ENCODE data around the gene NT5M. TPM values are rescaled to one million over a fixed set of nuclear protein-coding genes. Genes with fewer than 3 reads are reported as not detected.
A peak's percentile ranks its signal among the peaks of the same experiment; 100 is the strongest.

NT5M gene
- total and polyA plus RNA-seq, 2 donors from 2014 or later, result 2.8 to 10.0 TPM

GRCh38 chr17:17384291-17384615 is 81.1 kb downstream of the NT5M start:
- H3K9me3 ChIP-seq (ENCODE audit: control insufficient read depth in 2 of 3, insufficient read depth in 1 of 3, low read length in 3 of 3), result no peaks in the 10 kb centered on the region
- FAIRE-seq, result no peak

GRCh38 chr17:17384961-17385360 is 81.8 kb downstream of the NT5M start:
- Histone ChIP-seq H3K36me3 (ENCODE audit: control insufficient read depth in 2 of 3, insufficient read depth in 3 of 3, low read length in 3 of 3) (no peaks in the 10 kb centered on the region), H3K4me3 (ENCODE audit: low read length in 3 of 3) (no peak overlapping the region), H3K27me3 (ENCODE audit: control insufficient read depth, insufficient read depth, low read length) (no peaks in the 10 kb centered on the region), H3K4me1 (ENCODE audit: control insufficient read depth in 2 of 3, insufficient read depth in 2 of 3, low read depth in 1 of 3, low read length in 3 of 3) (peaks cover 0 to 12% (median 0%) of the 10 kb centered on the region in 3 donors), H3K27ac (ENCODE audit: low read depth in 2 of 2, low read length in 2 of 2) (no peak overlapping the region), H3K9ac (ENCODE audit: low read length in 3 of 3) (no peak overlapping the region), H3K9me3 (ENCODE audit: control insufficient read depth in 2 of 3, insufficient read depth in 1 of 3, low read length in 3 of 3) (no peaks in the 10 kb centered on the region)
- intact Hi-C loops (cut with DNase I), result no loop called here
- DNase-seq (no peak), FAIRE-seq (no peak)
- no peak for TF ChIP-seq CTCF (IDR thresholded peaks at IDR 0.05; ENCODE audit: borderline replicate concordance, extremely low read depth, insufficient read depth)

More at GRCh38 chr17:17384291-17384615, 81.1 kb downstream of the NT5M start:
- Histone ChIP-seq H3K27me3 (ENCODE audit: control insufficient read depth, insufficient read depth, low read length) (no peaks in the 10 kb centered on the region), H3K9ac (ENCODE audit: low read length in 3 of 3) (no peak overlapping the region), H3K4me1 (ENCODE audit: control insufficient read depth in 2 of 3, insufficient read depth in 2 of 3, low read depth in 1 of 3, low read length in 3 of 3) (peaks cover 0 to 12% (median 0%) of the 10 kb centered on the region in 3 donors), H3K36me3 (ENCODE audit: control insufficient read depth in 2 of 3, insufficient read depth in 3 of 3, low read length in 3 of 3) (no peaks in the 10 kb centered on the region), H3K4me3 (ENCODE audit: low read length in 3 of 3) (no peak overlapping the region), H3K27ac (ENCODE audit: low read depth in 2 of 2, low read length in 2 of 2) (no peak overlapping the region)
- DNase-seq, result no peak
- intact Hi-C loops (cut with DNase I), result no loop called here
- no peak for TF ChIP-seq CTCF (IDR thresholded peaks at IDR 0.05; ENCODE audit: borderline replicate concordance, extremely low read depth, insufficient read depth)

DNA sequence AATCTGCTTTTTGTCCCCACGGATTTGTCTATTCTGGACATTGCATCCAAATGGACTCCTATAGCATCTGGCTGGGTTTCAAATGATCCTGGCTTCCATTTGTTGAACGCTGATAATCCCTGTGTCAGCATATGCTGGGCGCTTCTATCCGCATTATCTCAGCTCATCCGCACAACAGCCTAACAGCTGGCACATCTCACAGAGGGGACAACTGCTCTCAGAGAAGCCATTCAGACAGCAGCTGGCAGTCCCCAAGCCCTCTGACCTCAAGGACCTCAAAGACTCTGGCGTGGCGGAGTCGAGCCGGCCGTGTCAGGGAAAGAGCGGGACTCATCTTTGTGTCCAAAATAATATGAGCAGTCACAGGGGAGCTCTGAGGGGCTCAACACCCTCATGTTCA is 82.3 kb downstream of the NT5M start:
- DNase-seq (peak in 4 of 5 donors; percentile 48 to 90 (median 64)), FAIRE-seq (no peak)
- no peak for TF ChIP-seq CTCF (IDR thresholded peaks at IDR 0.05; ENCODE audit: borderline replicate concordance, extremely low read depth, insufficient read depth)
- Histone ChIP-seq H3K27ac (ENCODE audit: low read depth in 2 of 2, low read length in 2 of 2) (no peak overlapping the region), H3K4me1 (ENCODE audit: control insufficient read depth in 2 of 3, insufficient read depth in 2 of 3, low read depth in 1 of 3, low read length in 3 of 3) (peaks cover 0 to 12% (median 0%) of the 10 kb centered on the region in 3 donors), H3K27me3 (ENCODE audit: control insufficient read depth, insufficient read depth, low read length) (no peaks in the 10 kb centered on the region), H3K9ac (ENCODE audit: low read length in 3 of 3) (no peak overlapping the region), H3K4me3 (ENCODE audit: low read length in 3 of 3) (no peak overlapping the region), H3K36me3 (ENCODE audit: control insufficient read depth in 2 of 3, insufficient read depth in 3 of 3, low read length in 3 of 3) (no peaks in the 10 kb centered on the region), H3K9me3 (ENCODE audit: control insufficient read depth in 2 of 3, insufficient read depth in 1 of 3, low read length in 3 of 3) (no peaks in the 10 kb centered on the region)
- intact Hi-C loops (cut with DNase I), result no loop called here
